Daoy (cell line): ENCODE data around the gene MEIS1. TPM values are rescaled to one million over a fixed set of nuclear protein-coding genes. Genes with fewer than 3 reads are reported as not detected.

Source experiments
- DNase-seq: peaks from one replicate; pipeline ENCODE4 v3.0.0-alpha.2; 2015; ENCODE audit warnings: low read depth
- total RNA-seq: library from RNA; depleted of rRNA; stranded (reverse); fragments of >200 nt; shearing (Covaris generic); gene quantifications from 2 replicates; pipeline ENCODE4 v1.2.3, GENCODE V29; 2014

MEIS1 gene
- total RNA-seq, 1 experiment from 2014 or later = 4.5 TPM

DNA sequence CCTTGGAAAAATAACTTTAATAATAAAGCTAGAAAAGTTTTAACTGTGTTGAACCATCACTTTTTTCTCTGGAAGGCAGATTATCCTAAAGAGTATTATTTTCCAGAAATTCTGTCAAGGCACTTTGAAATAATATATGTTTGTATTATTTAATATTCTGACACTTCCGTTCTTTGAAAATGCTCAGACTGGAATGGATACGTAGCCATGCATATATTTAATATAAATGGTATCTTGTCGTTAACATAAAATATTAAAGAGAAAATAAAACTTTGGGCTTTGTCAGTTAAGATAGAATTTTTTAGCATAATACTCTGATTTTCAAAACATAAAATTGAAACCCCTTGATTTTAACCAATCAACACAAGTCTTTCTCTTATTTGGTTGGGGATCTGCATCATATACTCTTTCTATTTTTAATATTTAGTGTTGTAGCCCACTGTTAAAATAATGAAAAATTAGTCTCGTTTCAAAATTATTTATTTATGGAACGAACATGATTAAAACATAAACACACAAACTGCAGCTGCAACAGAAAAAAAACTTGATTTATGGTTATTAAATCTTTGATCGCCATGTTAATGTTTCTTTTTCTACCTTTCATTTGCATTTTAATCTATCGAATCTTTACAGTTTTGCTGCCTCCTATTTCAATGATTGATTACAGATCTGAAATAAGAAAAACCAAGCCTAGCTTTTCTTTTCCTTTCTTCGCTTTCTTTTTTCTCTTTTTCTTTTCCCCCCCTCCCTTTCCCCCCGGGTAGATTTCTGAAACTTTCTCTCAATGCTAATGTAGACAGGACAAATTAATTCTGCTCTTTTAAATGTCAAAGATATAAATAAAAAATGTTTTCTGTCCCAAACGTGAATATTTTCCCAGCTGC lies 145.5 kb downstream of the MEIS1 start:
- DNase-seq = no peak

GRCh38 chr2:66581339-66582103 lies 146.6 kb downstream of the MEIS1 start:
- peak; percentile 21 for DNase-seq

GRCh38 chr2:66582104-66582986 lies 147.4 kb downstream of the MEIS1 start:
- DNase-seq = no peak

- no peak for DNase-seq
Observed at GRCh38 chr2:66582987-66583880, 148.3 kb downstream of the MEIS1 start.

DNA sequence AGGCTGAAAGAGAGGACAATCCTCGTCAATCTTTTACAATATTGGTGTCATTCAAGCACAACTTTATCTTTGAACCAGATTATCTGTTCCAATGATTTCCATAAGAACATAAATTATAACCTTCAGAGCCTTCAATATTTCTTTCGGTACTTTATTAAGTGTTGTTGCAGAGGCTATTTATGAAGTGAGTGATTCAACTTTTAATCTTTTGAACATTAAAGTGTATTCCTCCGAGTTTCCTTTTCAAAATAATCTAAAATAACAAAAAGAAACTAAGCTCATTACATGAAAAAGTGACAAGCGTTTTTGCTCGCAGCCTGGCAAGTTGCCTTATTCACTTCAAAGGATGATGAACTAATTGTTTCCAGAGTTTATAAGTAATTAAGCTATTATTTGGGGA lies 149.0 kb downstream of the MEIS1 start:
- no peak for DNase-seq

- DNase-seq = no peak
Observed at GRCh38 chr2:66585587-66585986, 150.7 kb downstream of the MEIS1 start.

DNA sequence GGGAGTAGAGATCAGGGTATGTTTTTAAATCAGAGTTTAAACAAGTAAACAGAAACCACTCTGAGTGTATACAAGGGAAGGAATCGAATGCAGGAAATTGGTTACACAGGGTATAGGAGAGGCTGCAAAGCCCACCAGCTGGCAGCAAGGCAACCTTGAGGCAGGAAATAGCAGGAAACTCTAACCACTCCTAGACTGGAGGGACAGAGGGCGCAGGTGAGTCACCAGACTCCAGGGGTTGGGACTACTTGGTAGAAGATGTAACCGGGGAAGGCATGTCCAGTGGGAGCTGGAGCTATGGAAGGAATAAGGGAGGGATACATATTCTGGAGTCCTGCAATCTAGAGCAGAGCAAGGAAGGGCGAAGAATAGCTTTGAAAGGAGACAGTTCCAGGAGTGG lies 152.3 kb downstream of the MEIS1 start:
- DNase-seq = peak; percentile 46

GRCh38 chr2:66594001-66594400 lies 159.1 kb downstream of the MEIS1 start:
- no peak for DNase-seq

GRCh38 chr2:66595556-66595955 lies 160.6 kb downstream of the MEIS1 start:
- no peak for DNase-seq

GRCh38 chr2:66596256-66596655 lies 161.3 kb downstream of the MEIS1 start:
- peak; percentile 23 for DNase-seq

DNA sequence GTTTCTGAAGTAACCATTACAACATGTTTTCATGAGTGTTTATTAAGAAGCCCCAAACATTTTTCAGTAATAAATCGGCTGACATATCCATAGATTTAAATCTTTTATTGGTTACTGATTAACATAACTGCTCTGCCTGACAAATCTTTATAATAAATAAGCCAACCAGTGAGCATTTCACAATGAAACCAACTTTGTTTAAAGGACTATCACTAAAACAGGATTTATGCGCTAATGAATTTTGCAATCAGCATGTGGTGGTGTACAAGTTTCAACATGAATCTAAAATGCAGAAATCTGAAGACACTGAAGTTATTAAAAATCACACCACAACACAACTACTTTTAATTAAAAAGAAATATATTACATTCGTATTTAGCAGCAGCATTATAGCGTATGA lies 166.7 kb downstream of the MEIS1 start:
- no peak for DNase-seq

DNA sequence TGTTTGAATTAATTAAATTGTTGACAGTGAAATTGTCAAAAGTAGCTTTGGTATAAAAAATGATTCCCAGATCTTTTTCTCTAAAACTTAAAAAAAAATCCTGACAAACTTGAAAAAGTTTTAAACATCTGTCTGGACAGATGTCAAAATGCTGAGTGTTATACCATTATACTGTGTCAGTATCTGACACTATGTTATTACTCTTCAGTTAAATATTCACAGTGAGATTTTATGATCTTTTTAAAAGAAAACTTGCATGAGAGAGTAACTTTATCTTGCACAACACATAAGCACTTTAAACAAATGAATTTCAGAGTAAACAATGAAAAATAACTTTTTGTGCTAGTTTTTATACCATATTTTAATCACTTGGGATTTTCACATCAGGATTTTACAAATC lies 167.4 kb downstream of the MEIS1 start:
- no peak for DNase-seq

DNA sequence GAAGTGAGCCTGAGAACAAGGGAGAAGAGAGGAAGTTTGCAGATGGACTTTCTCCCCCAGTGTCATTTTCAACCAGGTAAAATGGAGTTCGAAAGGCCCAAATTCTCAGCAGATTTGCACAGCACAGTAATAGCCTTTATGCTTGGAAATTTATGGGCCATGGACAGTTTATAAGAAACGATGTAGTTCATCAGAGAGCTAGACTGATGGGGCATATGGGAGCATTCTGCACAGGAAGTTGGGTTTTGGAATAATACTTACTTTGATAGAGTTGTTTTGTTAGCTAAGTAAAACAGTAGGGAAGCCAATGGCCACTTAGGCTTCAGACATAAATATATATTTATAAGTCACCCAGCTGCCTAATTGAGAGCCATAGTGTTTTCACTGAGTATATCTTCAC lies 169.4 kb downstream of the MEIS1 start:
- no peak for DNase-seq

DNA sequence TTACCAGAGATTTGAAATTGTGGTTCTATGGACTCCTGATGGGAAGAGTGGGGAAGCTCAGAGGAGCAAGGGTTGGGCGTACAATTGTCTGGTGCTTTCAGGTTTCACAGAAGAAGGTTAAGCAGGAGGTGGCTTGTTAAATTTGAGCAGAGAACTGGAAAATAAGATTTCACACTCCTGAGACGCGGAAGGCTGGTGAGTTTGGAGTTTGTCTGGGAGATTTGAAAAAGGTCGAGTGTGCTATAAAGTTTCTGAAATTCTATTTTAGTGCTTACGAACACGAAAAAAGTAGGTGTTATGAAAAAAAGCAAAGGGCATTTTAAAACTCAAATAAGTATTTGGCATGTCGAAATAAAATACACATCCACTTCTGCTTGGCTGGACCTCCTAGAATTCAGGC lies 170.1 kb downstream of the MEIS1 start:
- no peak for DNase-seq

- no peak for DNase-seq
Observed at GRCh38 chr2:66607152-66607551, 172.2 kb downstream of the MEIS1 start.
